KBM-7 (cell line): Measurements from ENCODE around the gene CD55.

Source experiments
- DNase-seq: peaks from one replicate; pipeline ENCODE4 v3.0.0-alpha.2; 2015
- in situ Hi-C: fragments of 300-500 bp; cut with MboI; formaldehyde crosslinking; loops from 2 replicates; pipeline ENCODE4 v1.14.3; 2020; ENCODE audit warnings: low sequenced_read_pairs, low pct_unique_long_range_greater_than_20kb, mixed read lengths

Gene CD55

GRCh38 chr1:207321079-207321789, at the start of gene CD55:
Gene CD55 (plus strand): TSS chr1:207321678. CDS start chr1:207321766, 88 bp downstream.
- in situ Hi-C loops, result no loop called here

GRCh38 chr1:207274882-207275281, 46.6 kb upstream of the CD55 start:
- in situ Hi-C loops, result no loop called here
- DNase-seq, result no peak

More at GRCh38 chr1:207321079-207321789, at the start of gene CD55:
- peak; percentile 99 for DNase-seq

- no peak for DNase-seq
- in situ Hi-C loops, result no loop called here
Measured at GRCh38 chr1:207276465-207276864, 45.0 kb upstream of the CD55 start.

- in situ Hi-C loops, result no loop called here
- no peak for DNase-seq
Measured at GRCh38 chr1:207277241-207277640, 44.2 kb upstream of the CD55 start.

GRCh38 chr1:207279652-207280051, 41.8 kb upstream of the CD55 start:
- DNase-seq, result no peak
- in situ Hi-C loops, result no loop called here

- in situ Hi-C loops, result no loop called here
- DNase-seq, result no peak
Measured at GRCh38 chr1:207280706-207281105, 40.8 kb upstream of the CD55 start.

- in situ Hi-C loops, result no loop called here
- no peak for DNase-seq
Measured at GRCh38 chr1:207282058-207282457, 39.4 kb upstream of the CD55 start.

- no peak for DNase-seq
- in situ Hi-C loops, result no loop called here
Measured at GRCh38 chr1:207282496-207283380, 38.7 kb upstream of the CD55 start.

GRCh38 chr1:207283421-207283820, 38.1 kb upstream of the CD55 start:
- in situ Hi-C loops, result no loop called here

GRCh38 chr1:207284209-207284897, 37.1 kb upstream of the CD55 start:
- in situ Hi-C loops, result no loop called here
- no peak for DNase-seq

More at GRCh38 chr1:207283421-207283820, 38.1 kb upstream of the CD55 start:
- DNase-seq, result no peak

GRCh38 chr1:207286786-207287468, 34.6 kb upstream of the CD55 start:
- DNase-seq, result no peak
- in situ Hi-C loops, result no loop called here

GRCh38 chr1:207288315-207288714, 33.2 kb upstream of the CD55 start:
- in situ Hi-C loops, result no loop called here
- no peak for DNase-seq

GRCh38 chr1:207289756-207290155, 31.7 kb upstream of the CD55 start:
- in situ Hi-C loops, result no loop called here
- DNase-seq, result no peak

GRCh38 chr1:207291723-207292122, 29.8 kb upstream of the CD55 start:
- in situ Hi-C loops, result no loop called here
- no peak for DNase-seq

GRCh38 chr1:207298186-207298585, 23.3 kb upstream of the CD55 start:
- in situ Hi-C loops, result no loop called here
- no peak for DNase-seq

GRCh38 chr1:207298636-207299398, 22.7 kb upstream of the CD55 start:
- no peak for DNase-seq
- in situ Hi-C loops, result no loop called here

GRCh38 chr1:207300970-207301369, 20.5 kb upstream of the CD55 start:
- no peak for DNase-seq
- in situ Hi-C loops, result no loop called here

- DNase-seq, result peak; percentile 32
- in situ Hi-C loops, result no loop called here
Measured at GRCh38 chr1:207302618-207303393, 18.7 kb upstream of the CD55 start.
